GM19043 (cell line): ENCODE data around the gene ESPN.

Experiments
- ATAC-seq: cut with Tn5 transposase; IDR thresholded peaks from one replicate; pipeline ENCODE4 v1.9.1; 2021; ENCODE audit warnings: low read depth; ENCODE audit not compliant: unreplicated experiment

The ESPN gene

DNA sequence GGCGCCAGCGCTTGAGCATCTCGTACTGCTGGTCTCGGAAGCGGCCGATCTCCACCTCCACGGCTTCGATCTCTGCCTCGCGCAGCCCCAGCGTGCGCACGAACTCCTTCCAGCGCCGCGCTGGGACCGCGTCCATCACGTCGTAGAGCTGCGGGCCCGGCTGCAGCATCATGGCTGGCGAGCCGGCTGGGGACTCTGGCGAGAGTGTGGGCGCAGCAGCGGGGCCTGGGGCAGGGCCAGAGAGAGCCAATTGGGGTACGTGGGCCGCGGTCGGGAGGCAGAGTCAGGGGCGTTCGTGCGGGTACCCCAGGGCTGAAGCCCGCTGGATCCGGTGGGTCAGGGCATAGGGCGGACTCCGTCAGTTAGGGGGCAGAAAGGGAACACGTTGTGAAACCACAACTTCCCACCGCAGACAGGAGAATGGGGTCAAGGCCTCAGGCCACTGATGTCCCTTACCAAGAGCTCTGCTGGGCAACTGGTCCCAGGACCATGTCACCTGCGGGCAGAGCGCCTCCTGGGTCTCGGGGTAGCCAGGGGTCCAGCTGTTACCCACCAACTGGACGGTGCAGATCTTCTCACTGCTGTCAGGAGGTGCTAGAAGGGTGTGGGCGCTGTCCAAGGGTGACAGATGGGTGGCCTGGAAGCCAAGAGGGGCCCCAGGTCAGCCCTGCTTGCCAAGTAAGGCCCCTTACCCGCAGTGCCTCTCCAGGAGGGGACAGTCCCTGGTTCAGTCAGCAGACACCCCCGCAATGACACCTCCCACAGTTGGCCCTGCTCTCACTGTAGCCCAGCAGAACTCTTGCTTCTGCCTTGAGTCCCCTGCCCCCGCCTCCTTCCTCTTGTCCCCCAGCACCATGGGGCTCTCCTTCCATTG is 37.2 kb downstream of the ESPN start:
- no peak for ATAC-seq

- no peak for ATAC-seq
Measured at GRCh38 chr1:6462412-6463119, 38.0 kb downstream of the ESPN start.

GRCh38 chr1:6463120-6463412 is 38.5 kb downstream of the ESPN start:
- no peak for ATAC-seq

DNA sequence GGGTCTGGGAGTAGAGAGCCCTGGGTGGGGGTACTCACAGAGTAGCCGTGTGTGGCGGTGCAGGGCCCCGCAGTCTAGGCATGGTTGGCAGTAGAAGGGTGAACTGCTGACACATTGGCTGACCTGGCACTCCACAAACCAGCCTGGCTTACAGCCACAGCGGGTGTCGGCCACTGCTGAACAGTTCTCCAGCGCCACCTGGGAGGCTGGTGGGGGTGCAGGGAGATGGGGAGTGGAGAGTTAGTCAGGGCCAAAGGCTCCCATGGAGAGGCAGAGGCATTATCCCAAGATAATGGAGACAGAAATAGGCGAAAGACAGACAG is 39.9 kb downstream of the ESPN start:
- no peak for ATAC-seq

DNA sequence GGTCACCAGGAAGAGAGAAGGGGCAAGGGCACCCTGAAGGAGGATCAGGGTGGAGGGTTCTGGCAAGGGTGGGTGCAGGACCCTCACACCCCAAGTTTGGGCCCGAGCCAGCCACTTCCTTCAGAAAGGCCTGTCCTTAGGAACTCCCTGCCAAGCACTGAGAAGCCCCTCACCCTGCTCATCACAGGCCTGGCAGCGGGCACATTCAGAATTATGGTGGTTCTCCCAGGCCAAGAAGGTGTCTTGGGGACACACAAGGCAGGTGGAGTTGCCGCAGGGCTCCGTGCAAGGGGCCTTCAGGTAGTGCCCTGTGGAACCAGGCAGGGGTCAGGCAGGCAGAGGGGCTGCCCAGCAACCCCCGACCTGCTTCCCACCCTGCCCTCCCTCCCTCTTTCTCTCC is 40.3 kb downstream of the ESPN start:
- no peak for ATAC-seq

GRCh38 chr1:6465461-6466005 is 41.0 kb downstream of the ESPN start:
- no peak for ATAC-seq

- no peak for ATAC-seq
Measured at GRCh38 chr1:6466023-6466422, 41.4 kb downstream of the ESPN start, which contains the start of gene TNFRSF25. TSS of gene TNFRSF25 (minus strand) at chr1:6466173. CDS start at chr1:6466107, 66 bp downstream.

DNA sequence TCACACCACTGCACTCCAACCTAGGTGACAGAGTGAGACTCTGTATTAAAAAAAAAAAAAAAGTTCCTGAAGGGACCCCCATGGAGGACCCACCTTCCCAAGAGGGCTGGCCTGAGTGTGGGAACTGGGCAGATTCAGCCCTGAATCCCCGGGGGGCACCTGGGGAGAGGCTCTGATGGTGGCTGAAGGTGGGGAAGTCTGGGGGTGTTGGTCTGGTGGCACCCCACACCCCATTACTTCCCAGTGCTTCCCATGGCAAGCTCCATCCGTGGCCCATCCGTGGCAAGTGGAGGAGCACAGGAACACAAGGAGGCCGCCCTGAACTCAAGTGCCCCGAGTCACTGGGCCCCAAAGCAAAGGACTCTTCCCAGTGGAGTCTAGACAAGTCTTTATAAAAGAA is 42.2 kb downstream of the ESPN start:
- ATAC-seq = no peak

DNA sequence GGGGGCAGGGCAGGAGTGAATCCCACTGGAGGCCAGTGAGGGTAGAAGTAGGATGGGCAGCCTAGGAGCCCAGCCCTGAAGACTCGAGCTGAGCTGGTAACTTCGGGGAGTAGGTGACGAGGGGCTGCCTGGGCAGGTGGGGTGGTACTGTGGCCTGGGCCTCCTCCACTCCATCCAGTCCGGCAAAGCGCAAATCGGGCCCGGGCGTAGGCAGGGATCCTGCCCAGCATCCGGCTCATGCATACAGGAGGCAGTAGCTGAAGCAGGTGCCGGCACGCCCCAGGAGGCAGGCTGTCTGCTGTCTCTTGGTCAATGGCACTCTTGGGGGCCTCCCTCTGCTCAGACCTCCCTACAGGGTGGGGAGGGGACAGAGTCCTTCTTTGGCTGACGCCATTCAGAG is 42.6 kb downstream of the ESPN start:
- no peak for ATAC-seq

DNA sequence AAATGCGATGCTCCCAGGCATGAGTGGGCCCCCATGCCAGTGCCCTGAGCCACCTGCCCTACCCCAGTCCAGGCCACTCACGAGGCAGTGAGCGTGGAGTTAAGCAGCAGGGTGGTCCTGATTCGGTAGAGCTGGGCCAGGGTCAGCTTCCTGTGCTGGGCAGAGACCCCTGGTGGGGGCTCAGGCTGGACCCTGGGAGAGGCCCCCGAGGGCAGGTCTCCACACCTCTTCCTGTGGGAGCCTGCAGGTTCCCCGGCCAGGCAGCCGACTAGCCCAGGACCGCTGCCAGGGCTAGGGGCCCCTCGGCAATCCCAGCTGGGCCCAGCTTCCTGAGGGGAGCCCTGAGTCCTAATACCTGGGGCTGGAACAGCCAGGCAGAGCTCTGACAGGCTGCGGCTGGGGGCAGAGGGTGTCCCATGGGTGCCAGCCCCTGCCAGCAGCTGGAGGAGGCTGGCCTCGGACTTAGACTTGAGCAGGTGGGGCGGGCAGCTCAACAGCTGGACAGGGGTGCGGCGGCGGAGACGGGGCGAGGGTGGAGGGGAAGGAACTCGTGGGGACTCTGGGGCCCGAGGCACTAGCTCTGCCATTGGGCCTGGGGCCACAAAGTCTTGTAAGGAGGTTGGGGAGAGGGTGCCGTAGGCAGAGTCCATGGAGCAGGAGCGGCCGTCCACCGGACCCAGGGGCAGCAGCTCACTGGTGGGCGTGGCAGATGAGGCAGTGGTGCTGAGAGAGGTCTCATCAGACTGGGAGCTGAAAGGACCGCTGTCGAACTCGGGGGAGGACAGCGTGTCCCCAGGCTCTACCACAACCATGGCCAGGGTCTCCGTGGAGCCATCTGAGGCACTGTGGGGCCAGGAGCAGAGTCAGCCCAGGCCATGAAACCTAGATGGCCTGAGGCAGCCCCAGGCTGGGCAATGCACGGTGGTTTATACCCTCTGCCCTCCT is 43.4 kb downstream of the ESPN start:
- no peak for ATAC-seq

DNA sequence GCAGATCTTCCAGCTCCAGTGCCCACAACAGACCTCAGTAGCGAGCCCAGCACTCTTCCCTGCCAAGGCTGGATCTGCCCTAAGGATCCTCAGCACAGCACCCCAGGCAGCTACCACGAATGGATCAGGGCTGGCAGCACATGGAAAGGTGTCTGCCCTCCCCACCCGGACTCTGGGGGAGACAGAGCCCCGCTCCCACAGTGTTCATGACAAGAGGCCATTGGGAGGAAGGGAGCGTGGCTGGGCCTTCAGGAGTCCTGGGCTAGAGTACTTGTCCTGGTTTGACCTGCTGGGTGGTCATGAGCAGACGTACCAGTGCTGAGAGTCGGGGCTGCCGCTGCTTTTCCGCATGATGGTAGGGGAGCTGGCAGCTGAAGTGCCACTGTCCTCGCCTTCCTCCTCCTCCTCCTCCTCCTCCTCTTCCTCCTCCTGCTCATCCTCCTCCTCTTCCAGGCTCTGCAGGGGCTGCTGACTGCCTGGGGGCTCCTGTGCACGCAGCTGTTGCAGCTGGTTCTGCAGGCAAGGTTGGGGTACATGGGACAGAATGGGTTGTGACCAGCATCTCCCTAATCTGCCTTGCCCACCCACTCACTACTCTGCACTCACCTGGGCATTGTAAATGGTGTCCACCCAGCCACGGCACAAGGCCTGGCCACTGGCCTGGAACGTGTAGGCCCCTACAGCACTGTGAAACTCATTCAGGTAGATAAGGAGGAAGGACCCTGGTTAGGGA is 44.3 kb downstream of the ESPN start:
- ATAC-seq = no peak

- no peak for ATAC-seq
Measured at GRCh38 chr1:6470132-6471085, 45.8 kb downstream of the ESPN start.

GRCh38 chr1:6471086-6471969 is 46.8 kb downstream of the ESPN start:
- no peak for ATAC-seq

DNA sequence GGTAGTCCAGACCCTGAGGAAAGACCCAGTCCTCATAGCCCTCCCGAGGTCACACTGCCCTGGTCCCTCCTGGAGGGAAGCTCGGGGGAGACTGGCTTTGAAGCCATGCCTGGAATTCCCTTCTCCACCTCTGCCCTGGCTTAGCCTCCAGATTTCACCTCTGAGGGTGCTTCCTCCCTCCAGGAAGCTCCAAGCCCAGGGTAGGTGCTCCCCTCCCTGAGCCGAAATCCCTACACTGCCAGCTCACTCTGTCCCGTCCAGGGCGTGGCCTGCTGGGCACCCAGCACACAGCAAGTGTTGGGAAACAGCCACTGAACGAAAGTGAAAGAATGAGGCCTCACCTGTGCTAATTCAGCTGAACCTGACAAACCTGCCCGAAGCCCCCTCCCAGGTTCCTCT is 47.4 kb downstream of the ESPN start:
- ATAC-seq = no peak

DNA sequence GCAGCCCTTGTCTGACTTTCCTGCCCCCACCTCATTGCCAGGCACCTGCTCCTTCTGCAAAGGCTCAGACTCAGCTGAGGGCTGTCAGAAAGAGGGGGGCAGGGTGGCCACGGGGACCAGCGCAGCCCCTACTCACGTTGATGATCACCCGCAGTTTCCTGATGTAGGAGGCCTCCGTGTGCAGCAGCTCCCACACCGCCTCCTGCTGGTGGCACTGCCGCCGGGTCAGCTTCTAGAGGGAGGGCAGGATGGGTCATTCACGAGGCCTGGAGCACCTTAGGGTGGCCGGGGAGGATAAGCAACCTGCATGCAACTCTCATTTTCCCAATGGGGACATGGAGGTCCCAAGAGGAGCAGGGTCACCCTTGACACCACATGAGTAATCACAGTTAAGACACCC is 47.8 kb downstream of the ESPN start:
- no peak for ATAC-seq

- no peak for ATAC-seq
Measured at GRCh38 chr1:6473156-6473555, 48.6 kb downstream of the ESPN start.

- ATAC-seq = no peak
Measured at GRCh38 chr1:6473974-6474814, 49.6 kb downstream of the ESPN start.
